Urinary bladder (tissue), 4 donors: ENCODE data around the gene MPDZ. TPM values are rescaled to one million over a fixed set of nuclear protein-coding genes. Genes with fewer than 3 reads are reported as not detected.

Experiments used
- DNase-seq: peaks from one replicate; pipeline ENCODE4 v3.0.0-alpha.2; 2015; ENCODE audit errors: extremely low spot score
- H3K27ac ChIP-seq: one replicate; pipeline ENCODE4 v1.5.1; 2013; ENCODE audit warnings: low read depth, mild to moderate bottlenecking, moderate library complexity
- H3K36me3 ChIP-seq: one replicate; pipeline ENCODE4 v1.6.1; 2013; ENCODE audit warnings: mild to moderate bottlenecking, moderate library complexity; ENCODE audit not compliant: insufficient read depth
- H3K4me1 ChIP-seq: one replicate; pipeline ENCODE4 v1.6.1; 2013; ENCODE audit warnings: mild to moderate bottlenecking, moderate library complexity; ENCODE audit not compliant: insufficient read depth
- H3K4me3 ChIP-seq: one replicate; pipeline ENCODE4 v1.5.1; 2013; ENCODE audit warnings: low read depth, low read length
- WGBS: extraction: QIAGEN DNeasy Blood & Tissue Kit; methylation state at CpG from one replicate; pipeline ENCODE4 v1.1.7; 2013; 5-methylcytosine and 5-hydroxymethylcytosine counted together
- polyA plus RNA-seq: library from polyadenylated mRNA; stranded (reverse); fragments of 200-250 nt; gene quantifications from one replicate; pipeline ENCODE4 v1.2.3, GENCODE V29; 2013
- total RNA-seq: library from RNA; depleted of rRNA; stranded (reverse); fragments of >200 nt; gene quantifications from one replicate; pipeline ENCODE4 v1.2.3, GENCODE V29; 2014
- donor health status: healthy with polysubstance abuse.
- donor health status: healthy.

MPDZ gene
- total and polyA plus RNA-seq, 2 donors: 31.6 to 96.8 TPM

- no peaks in the 10 kb centered on the region for H3K4me1 ChIP-seq
- H3K36me3 ChIP-seq: peaks cover 4% of the 10 kb centered on the region
- no peak for DNase-seq
- WGBS: 93% methylated on average over 1 of the region's 1 CpG
- H3K4me3 ChIP-seq: no peak overlapping the region
- no peak overlapping the region for H3K27ac ChIP-seq
These were observed 93.4 kb downstream of the MPDZ start for GRCh38 chr9:13186091-13186490.

GRCh38 chr9:13181652-13182051, 97.8 kb downstream of the MPDZ start:
- WGBS: 43% methylated on average over 2 of the region's 2 CpGs
- H3K4me3 ChIP-seq: no peak overlapping the region
- H3K4me1 ChIP-seq: no peaks in the 10 kb centered on the region
- H3K36me3 ChIP-seq: no peaks in the 10 kb centered on the region
- H3K27ac ChIP-seq: no peak overlapping the region
- no peak for DNase-seq

DNA sequence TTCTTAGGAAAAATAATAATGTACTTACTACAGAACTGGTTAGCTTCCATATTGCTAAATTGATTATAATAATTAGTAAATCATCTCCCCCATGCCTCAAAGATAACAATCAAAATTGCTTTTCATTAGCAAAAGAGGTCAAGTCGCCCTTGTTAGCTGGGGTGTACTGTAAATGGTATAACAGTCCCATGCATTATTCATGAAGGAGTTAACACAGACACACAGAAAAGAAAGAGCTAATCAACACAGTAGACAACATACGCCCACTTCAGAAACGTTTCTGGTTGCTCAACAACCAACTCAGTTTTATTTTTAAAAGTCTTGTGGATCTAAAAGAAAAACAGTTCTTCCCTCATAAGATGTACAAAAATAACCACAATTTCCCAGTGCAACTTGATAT, 100.2 kb downstream of the MPDZ start:
- WGBS: 62% methylated on average over 3 of the region's 3 CpGs
- no peak for DNase-seq
- Histone ChIP-seq H3K27ac (no peak overlapping the region), H3K4me1 (no peaks in the 10 kb centered on the region), H3K4me3 (no peak overlapping the region), H3K36me3 (no peaks in the 10 kb centered on the region)

GRCh38 chr9:13175732-13176131, 103.8 kb downstream of the MPDZ start:
- H3K36me3 ChIP-seq: no peaks in the 10 kb centered on the region
- no peak overlapping the region for H3K4me3 ChIP-seq
- WGBS: 94% methylated on average over 2 of the region's 2 CpGs
- H3K27ac ChIP-seq: no peak overlapping the region
- DNase-seq: no peak
- H3K4me1 ChIP-seq: no peaks in the 10 kb centered on the region

DNA sequence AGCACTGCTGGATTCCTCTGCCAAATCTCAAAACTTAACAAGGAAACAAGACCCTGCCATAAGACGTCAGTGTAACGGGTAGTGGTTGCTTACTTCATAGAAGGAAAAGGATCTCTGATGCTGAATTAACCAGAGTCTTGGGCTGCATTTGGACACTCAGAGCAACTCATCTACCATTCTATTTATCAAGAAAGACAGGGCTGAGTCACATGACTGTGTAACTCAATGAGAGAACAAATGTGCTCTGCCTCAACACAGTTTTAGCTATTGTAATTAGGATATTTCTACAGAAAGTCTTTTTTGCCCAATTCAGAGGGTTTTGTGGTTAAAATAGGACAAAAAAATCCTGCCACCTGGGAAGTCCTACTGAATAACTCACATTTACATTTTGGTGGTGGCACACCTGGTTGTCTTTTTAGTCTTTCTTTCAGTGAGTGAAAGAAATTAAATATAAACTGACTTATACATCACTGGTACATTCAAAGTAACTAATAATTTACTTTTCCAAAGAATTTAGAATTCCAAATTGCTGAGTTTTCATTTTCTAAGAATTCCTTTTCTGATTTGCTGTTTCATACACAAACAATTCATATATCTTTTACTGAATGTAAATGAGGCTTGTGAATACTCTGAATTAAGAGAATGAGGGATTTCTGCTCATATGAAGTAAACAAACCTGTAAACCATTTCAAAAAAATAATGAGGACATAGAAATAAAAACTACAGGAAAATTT, 104.4 kb downstream of the MPDZ start:
- WGBS: 94% methylated on average over 2 of the region's 2 CpGs
- Histone ChIP-seq H3K4me1 (no peaks in the 10 kb centered on the region), H3K36me3 (no peaks in the 10 kb centered on the region), H3K27ac (no peak overlapping the region), H3K4me3 (no peak overlapping the region)
- DNase-seq: no peak

DNA sequence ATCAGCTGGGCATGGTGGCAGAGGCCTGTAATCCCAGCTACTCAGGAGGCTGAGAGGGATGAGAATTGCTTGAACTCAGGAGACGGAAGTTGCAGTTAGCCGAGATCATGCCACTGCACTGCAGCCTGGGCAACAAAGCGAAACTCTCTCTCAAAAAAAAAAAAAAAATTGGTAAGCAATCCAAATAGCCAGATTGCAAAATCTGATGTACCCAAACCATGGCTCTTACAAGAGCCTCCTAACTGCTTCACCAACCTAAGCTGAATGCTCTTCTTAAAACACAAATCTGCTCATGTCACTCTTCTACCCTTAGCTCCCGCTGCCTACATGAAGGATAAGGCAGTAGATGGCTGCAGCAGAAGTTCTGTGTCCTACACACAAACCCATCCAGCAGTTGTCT, 105.9 kb downstream of the MPDZ start:
- 96% methylated on average over 4 of the region's 4 CpGs for WGBS
- Histone ChIP-seq H3K36me3 (no peaks in the 10 kb centered on the region), H3K4me3 (no peak overlapping the region)

DNA sequence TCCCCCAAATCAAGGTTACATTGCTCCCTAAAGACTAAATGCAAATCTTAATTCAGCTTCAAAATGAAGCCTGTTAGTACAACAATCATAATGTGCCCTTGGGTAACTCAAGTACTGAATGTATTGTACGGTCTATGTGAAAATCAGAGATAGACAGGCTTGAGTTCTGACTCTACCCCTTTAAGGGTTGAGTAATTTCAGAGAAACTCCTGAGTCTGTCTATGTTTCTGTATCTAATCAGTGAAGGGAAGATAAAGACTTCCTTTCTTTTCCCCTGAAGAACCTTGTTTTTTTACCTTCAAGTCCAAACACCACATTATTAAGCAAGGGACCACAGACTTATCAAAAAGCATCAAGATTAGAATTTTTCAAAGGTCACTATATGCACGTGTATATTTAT, 108.2 kb downstream of the MPDZ start:
- Histone ChIP-seq H3K4me3 (no peak overlapping the region), H3K4me1 (no peaks in the 10 kb centered on the region), H3K27ac (no peak overlapping the region), H3K36me3 (no peaks in the 10 kb centered on the region)
- DNase-seq: no peak
- 66% methylated on average over 2 of the region's 2 CpGs for WGBS

More for the DNA sequence above, 105.9 kb downstream of the MPDZ start:
- DNase-seq: no peak
- no peaks in the 10 kb centered on the region for H3K4me1 ChIP-seq
- H3K27ac ChIP-seq: no peak overlapping the region

GRCh38 chr9:13166996-13167395, 112.5 kb downstream of the MPDZ start:
- H3K4me3 ChIP-seq: no peak overlapping the region
- H3K36me3 ChIP-seq: no peaks in the 10 kb centered on the region
- DNase-seq: no peak
- H3K4me1 ChIP-seq: no peaks in the 10 kb centered on the region
- 65% methylated on average over 2 of the region's 2 CpGs for WGBS
- H3K27ac ChIP-seq: no peak overlapping the region

- DNase-seq: no peak
- Histone ChIP-seq H3K36me3 (no peaks in the 10 kb centered on the region), H3K4me3 (no peak overlapping the region), H3K27ac (no peak overlapping the region), H3K4me1 (no peaks in the 10 kb centered on the region)
- WGBS: 97% methylated on average over 2 of the region's 2 CpGs
These were observed 113.5 kb downstream of the MPDZ start for GRCh38 chr9:13165956-13166355.

DNA sequence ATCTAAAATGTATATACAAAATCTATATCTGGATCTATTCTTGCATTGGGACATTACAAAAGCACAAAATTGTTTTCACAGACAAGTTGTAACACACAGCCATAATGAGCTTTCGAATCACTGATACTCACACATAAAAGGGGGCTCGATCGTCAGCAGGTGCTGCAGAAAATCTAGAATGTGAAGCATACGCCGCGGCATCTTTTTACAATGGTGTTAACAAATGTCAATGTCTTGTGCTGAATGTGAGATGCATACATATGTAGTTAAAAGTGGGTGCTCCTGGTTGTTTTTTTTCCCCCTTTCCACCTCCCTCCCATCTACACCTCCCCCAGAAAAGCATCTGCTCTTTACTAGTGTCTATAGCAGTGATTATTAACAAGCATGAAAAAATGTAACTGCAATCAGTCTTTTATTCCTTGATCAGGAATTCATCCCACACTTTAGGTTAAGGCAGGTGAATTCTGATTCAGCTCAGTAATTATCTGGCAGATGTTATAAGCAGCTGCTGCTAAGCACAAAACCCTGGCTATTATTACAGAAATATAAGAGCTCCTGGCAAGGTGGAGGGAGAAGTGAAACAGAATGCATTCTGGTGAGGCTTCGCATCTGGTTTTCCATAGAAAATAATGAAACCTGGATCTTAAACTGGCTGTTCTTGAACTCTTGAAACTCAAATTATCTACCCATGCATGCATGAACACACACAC, 114.1 kb downstream of the MPDZ start:
- no peaks in the 10 kb centered on the region for H3K36me3 ChIP-seq

GRCh38 chr9:13163946-13164345, 115.5 kb downstream of the MPDZ start:
- Histone ChIP-seq H3K36me3 (peaks cover 2% of the 10 kb centered on the region), H3K4me1 (no peaks in the 10 kb centered on the region), H3K4me3 (no peak overlapping the region), H3K27ac (no peak overlapping the region)
- no peak for DNase-seq
- WGBS: 97% methylated on average over 2 of the region's 2 CpGs

More for the DNA sequence above, 114.1 kb downstream of the MPDZ start:
- Histone ChIP-seq H3K4me1 (no peaks in the 10 kb centered on the region), H3K27ac (no peak overlapping the region), H3K4me3 (no peak overlapping the region)
- 95% methylated on average over 7 of the region's 7 CpGs for WGBS
- no peak for DNase-seq

DNA sequence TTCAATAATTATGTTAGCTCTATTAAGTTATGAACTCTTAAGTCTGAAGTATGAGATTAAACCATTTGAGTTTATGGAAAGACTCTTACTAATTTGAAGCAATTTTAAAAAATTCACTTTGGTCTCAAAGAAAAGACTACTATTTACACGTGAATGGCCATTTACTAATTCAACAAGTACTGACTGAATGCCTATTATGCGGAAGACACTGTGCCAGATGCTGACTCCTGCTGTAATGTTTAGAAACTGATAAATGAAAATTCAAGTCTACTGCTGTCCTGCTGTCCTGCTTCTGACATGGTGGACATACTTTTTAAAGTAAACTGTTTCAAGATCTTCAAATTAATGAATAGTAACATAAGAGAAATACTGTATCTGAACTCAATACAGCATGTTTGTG, 116.2 kb downstream of the MPDZ start:
- no peak overlapping the region for H3K4me3 ChIP-seq
- no peak overlapping the region for H3K27ac ChIP-seq
- peaks cover 2% of the 10 kb centered on the region for H3K36me3 ChIP-seq
- H3K4me1 ChIP-seq: no peaks in the 10 kb centered on the region
- 83% methylated on average over 2 of the region's 2 CpGs for WGBS
- DNase-seq: no peak

DNA sequence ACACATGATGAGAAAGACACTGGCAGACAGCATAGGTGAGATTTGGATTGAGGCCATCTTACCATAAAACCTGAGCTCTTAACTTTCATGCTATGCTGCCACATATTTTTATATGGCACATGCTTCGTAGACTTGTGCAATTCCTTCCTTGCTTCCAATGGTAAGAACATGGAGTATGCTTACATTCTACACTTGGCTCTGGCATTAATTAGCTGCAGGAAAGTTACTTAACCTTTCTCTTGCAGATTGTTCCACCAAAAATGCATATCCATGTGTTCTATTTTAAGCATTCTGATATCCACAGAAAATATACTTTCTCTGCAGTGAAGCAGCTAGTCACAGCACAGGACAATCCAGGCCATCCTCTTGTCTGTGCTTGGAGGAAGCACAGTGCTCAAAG, 119.4 kb downstream of the MPDZ start:
- no peak overlapping the region for H3K27ac ChIP-seq
- no peaks in the 10 kb centered on the region for H3K4me1 ChIP-seq
- H3K36me3 ChIP-seq: peaks cover 5% of the 10 kb centered on the region
- WGBS: 90% methylated on average over 1 of the region's 1 CpG
- no peak for DNase-seq
- no peak overlapping the region for H3K4me3 ChIP-seq

DNA sequence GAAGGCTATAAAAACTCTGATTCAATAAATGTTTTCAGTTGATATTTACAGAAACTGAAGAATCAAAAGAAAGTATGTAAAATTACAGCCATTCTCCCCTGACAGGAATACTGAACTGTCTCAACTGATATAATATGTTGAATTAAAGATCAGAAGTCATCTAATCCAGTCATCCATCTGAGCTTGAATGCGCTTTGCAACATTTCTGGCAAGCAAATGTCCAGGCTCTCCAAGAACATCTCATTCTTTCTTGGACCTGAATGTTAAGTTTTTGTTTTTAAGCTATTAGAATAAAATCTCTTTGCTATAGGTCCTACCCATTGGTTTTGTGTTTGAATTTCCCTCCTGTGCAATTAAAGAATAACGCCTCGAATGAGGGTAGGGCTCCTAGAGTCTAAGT, 120.5 kb downstream of the MPDZ start:
- WGBS: 77% methylated on average over 3 of the region's 3 CpGs
- Histone ChIP-seq H3K36me3 (peaks cover 5% of the 10 kb centered on the region), H3K4me1 (no peaks in the 10 kb centered on the region), H3K27ac (no peak overlapping the region), H3K4me3 (no peak overlapping the region)
- no peak for DNase-seq
